Body of pancreas (tissue), 4 donors: ENCODE data around the gene CAMSAP1.

Experiments
- CTCF ChIP-seq, 7 experiments: fragments of 450-650 bp in 4 of 7; fragments of 200-600 bp in 3 of 7; sonication (generic) in 3 of 7; IDR thresholded peaks; one replicate each; pipeline ENCODE4 v1.5.1; 2016 to 2019; ENCODE audit warnings: antibody characterized with exemption in 7 of 7
- POLR2A ChIP-seq, 3 donors: fragments of 450-650 bp; IDR thresholded peaks; one replicate each; pipeline ENCODE4 v1.6.1; 2016; ENCODE audit warnings: antibody characterized with exemption in 3 of 3, mild to moderate bottlenecking in 2 of 3

- TF ChIP-seq POLR2A (IDR thresholded peaks at IDR 0.05) (no peak), CTCF (IDR thresholded peaks at IDR 0.05) (no peak)
Measured at GRCh38 chr9:135895202-135895848, 12.0 kb downstream of the CAMSAP1 start.
